ENCODE measurements around the gene GFAP.

GFAP gene

DNA sequence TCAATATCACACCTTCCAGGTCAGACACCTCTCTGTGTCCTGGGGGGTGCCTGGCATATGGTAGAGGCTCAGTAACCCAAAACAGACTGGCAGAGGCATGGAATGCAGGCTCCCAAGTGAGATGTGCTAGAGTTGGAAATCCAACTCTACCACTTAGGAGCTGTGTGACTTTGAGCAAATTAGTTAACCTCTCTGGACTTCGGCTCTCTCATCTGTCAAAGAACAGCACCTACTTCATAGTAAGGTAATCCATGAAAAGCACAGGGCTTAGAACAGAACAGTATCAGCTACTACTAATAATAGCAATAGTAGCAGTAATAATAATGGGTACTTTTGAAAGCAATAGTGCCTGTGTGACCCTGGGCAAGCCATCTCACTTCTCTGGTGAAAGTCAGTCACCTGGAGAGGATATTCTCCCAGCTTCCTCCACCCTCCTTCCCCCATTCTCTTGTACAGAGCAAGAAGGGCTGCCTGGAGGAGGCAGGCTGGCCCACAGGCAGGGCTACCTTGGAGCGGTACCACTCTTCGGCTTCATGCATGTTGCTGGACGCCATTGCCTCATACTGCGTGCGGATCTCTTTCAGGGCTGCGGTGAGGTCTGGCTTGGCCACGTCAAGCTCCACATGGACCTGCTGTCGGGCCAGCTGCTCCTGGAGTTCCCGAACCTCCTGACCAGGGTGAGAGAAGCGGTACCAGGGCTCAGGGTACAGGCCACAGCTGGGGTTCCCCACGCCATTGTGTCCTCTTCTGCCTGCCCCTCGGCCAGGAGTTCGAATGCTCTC lies 2.3 kb downstream of the GFAP start:
- DNase-seq: no peak

DNA sequence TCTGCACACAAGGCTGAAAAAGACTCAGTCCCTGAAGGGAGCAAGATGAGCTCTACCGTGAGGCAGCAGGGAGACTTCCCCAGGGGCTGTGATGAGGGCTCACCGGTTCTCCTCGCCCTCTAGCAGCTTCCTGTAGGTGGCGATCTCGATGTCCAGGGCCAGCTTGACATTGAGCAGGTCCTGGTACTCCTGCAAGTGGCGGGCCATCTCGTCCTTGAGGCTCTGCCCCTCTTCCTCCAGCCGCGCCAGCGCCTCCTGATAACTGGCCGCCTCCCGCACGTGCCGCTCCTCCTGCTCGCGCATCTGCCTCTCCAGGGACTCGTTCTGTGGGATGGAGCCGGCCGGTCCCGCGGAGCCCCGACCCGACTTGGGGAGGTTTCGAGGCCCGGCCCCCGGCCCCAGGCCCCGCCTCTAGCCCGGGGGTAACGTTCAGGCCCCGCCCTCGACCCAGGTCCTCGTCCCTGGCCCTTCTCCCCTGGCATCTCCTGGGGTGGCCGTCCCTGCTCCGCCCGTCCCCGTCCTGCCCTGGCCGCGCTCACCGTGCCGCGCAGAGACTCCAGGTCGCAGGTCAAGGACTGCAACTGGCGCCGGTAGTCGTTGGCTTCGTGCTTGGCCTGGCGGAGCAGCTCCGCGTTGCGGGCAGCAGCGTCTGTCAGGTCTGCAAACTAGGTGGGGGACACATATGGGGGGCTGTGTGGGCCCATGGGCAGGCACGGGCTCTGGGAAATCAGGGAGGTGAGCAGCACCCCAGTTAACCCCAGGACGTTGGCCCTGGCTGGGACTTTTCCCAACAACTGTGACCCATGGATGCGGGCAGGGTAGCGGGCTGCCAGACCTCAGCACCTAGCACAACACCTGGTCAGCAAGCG lies 3.9 kb downstream of the GFAP start:
- peak; percentile 55 for DNase-seq

DNA sequence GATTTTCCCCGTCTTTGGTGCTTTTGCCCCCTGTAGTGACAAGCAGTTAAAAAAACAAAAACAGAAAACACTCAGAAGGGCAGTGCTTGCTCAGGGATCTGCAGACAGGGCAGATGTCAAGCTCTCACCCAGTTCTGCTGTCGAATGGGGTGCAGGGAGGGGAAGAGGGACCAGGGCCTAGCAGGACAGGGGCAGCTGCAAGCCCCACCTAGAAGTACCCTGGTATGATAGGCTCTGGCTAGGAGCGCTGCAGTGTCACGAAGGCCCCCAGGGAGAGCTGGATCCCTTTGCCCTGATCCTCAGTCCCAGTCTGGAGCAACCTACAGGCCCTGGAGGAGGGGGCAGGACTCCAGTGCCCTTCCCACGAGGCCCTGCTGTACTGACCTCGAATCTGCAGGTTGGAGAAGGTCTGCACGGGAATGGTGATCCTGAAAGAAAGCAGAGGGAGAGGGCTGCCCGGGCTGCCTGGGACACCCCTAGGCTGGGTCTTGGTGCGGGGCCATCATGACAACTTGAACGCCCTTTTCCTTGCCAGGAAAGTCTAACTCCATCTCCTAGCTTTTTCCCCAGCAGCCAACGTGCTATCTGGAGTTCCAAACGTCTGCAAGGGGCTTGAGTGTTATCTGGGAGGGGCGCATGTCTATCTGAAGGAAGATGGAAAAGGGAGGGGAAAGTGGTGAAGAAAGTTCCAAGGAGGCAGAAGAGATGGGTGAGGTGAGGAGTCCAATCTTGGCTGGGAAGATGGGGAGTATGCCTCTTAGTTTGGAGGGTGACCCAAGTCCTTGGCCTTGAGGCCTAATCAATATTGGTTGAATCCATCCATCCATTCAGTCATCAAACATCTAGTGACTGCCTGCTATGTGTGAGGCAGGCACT lies 4.8 kb downstream of the GFAP start:
- no peak for DNase-seq

DNA sequence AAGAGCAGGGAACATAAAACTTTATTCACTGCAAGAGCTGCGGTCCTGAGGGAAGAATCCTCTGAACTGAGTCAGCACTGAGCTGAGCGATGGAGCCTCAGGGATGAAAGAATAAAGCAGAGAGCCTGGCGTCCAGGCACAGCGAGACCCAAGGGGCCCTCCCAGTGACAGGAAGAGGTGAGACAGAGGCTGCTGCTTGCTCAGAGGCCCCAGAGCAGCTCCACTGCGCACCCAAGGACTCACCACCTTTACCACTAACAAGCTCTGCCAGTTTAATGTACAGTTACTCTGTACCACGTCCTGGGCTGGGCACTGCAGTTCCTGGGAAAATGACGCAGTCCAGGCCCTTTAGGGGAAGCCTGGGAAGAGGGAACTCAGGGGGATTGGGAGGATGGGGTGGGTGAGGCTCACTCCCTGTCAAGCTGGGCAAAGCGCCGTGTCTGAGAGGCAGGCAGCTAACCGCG lies 5.6 kb downstream of the GFAP start:
- no peak for DNase-seq

DNA sequence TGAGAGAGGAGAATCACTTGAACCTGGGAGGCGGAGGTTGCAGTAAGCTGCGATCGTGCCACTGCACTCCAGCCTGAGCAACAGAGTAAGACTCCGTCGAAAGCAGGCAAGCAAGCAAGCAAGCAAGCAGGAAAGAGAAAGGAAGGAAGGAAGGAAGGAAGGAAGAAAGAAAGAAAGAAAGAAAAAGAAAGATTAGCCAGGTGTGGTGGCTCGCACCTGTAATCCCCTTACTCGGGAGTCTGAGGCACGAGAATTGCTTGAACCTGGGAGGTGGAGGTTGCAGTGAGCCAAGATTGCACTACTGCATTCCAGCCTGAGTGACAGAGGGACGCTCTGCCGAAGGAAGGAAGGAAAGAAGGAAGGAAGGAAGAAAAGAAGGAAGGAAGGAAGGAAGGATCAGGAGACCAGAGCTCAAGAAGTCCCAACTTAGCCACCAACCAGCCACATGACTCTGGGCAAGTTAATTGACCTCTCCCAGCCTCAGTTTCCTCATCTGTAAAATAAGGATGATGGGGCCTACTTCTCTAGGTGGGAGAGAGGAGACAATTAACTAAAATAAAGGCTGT lies 6.5 kb downstream of the GFAP start:
- no peak for DNase-seq

DNA sequence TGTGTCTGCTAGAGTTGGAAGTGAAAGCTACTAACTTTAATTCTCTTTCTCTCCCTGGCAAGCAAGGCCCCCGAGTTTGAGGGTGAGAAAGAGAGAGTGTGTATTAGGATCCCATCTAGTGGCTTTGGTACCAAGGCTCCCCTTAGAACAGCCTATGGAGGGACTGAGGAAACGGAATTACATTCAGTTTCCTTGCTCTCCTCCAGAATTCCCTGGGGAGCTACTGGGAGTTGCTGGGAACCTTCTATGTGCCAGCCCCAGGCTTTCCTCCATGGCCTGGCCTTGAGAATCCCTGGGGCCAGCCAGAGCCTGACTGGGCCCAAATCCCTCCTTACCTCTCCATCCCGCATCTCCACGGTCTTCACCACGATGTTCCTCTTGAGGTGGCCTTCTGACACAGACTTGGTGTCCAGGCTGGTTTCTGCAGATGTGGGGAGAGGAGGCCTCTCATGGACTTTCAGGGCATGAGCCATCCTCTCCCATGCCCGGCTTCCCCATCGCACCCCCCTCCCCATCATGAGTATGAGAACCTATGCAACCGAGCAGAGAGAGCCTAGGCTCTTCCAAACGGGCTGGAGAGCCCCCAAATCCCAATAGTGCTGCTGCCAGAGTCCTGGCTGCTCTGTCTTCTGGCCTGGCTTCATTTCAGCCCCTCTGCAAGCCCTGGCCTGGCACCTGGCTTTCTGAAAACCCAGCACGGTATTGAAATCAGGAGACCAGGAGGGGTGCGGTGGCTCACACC lies 7.4 kb downstream of the GFAP start:
- no peak for DNase-seq

DNA sequence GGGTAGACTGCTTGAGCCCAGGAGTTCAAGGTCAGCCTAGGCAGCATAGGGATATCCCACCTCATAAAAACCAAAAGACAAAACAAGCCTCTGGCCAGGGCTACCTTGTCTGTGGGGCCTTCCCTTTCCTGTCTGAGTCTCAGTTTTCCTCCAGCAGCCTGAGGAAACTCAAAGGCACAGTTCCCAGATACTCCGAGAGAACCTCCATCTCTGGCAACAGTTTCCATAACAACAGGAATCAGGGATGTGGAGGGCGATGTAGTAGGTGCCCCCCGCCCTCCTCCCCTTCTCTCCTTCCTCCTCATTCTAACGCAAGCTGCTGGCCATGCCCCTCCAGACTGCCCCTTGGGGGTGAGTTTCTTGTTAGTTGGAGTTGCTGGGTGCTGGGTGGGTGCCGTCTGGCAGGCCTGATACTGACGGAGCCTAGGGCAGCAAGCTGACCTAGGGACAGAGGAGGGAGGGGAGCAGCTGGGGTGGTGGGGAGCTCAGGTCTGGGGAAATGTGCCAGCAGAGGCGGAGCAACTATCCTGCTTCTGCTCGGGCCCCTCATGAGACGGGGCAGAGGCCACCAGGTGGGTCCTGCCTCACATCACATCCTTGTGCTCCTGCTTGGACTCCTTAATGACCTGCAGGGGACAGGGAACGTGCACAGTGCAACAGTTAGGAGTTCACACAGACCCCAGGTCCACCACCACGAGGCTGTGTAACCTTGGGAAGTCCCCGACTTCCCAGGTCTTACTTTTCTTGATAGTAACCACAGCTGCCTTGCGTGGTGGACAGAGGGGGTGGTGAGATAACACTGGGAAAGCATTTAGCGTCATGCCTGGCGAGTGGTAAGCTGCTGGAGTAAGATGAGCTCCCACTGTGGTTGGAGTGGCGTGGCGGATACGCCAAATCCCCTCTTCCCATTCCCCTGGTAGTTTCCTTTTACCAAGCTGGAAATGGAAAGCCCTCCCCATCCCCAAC lies 8.3 kb downstream of the GFAP start:
- no peak for DNase-seq

DNA sequence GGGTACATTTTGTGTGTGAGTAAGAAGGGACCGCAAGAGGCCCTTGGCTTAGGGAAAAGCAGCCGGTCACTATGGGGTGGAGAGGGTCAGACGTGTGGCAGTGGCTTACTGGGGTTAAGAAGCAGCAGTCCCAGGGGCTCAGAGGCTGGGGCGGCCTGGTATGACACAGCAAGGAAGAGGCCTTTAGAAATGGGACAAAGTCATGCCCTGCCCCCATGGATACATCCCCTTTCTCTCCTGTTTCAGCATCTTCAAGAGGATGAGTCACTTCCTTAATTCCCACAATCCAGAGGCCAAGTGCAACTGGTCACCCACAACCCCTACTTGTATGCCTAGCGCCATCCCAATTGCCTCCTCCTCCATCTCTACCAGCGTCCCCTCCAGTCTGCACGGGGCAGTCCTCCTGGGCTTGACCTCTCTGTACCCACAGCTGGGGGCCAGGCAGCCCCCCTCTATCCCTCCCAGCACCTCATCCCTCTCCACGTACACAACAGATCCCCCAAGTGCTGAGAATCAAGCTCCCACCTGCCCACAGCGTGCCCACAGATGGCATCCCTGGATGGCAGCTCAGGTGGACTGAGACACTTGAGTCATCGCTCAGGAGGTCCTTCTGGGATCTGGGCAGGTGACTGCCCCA lies 9.2 kb downstream of the GFAP start:
- DNase-seq: no peak

DNA sequence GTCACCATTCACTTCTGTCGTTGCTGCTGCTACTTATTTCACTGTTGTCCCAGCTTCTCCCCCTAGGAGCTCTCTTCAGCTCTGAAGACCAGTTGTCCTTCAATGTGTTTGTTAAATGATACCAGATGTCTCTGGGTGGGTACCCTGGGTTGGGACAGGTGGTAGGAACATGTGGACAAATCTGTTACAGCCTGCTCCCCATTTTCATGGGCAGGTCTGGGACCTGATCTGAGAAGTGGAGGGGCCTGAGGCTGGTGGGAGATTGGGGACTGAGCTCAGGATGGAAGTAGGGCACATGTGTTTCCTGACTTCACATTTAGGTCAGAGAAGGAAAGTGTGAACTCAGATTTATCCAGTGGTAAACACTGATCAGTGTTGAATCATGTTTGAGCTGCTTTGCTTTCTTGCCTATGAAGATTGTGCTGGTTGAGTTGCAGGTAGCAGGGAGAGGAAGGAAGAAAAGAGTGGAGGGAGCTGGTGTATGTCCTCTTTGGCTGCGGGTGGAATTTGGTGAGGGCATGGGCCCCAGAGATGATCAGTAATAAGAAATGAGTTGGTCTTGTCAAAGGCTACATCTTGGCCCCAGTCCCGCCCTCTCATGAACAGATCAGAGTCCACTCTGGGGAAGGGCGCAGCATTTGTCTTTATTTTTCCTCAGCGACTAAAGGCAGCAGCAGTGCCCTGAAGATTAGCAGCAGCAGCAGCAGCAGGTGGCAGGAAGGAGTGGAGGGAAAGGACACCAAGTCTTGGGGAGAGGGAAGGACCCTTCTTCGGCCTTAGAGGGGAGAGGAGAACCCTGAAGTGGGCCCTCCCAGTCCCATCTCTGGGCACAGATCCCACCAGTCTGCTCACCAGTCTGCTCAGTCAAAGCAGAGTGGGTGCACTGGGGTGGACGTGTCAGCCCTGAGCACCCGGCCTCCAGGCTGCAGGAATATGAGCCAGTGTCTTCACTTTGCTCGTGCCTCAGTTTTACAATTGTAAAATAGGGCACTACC lies 10.0 kb downstream of the GFAP start:
- DNase-seq: no peak

DNA sequence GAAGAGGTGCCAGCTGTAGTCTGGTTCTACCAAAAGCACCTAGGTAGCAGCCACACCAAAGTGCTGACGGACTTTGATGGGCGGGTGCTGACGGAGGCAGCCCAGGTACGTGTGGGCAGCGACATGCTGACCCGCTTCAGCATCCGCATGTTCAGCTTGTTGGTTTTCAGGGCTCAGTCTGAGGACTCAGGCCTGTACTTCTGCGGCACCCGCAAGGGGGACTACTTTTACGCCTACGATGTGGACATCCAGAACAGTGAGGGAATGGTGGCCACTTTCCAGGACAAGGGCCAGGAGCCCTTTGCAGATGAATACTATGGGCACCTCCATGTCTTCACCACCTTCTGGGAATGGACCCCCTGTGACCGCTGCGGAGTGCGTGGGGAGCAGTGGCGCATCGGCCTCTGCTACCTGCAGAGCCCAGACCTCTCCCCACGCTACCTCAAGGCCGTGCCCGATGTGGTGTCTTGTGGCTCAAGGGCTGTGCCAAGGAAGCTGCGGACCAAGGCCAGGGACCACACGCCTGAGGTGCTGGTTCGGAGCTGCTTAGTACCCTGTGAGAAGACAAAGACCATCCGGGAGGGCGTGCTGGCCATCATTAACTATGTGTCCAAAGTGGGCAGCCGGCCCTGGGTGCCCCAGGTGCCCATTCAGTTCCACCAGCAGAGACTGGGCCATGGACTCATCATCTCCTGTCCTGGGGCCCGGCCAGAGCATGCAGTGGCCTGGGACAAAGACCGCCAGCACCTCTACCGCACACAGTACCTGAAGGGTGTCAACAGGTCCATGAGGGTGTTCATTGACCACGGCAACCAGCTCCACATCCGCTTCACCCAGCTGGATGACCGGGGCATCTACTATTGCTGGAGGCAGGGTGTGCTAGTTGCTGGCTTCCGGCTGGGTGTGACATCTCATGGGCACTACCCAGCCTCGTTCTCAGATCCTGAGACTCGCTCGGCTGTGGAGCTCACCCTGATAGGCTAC lies 11.0 kb downstream of the GFAP start:
- no peak for DNase-seq

DNA sequence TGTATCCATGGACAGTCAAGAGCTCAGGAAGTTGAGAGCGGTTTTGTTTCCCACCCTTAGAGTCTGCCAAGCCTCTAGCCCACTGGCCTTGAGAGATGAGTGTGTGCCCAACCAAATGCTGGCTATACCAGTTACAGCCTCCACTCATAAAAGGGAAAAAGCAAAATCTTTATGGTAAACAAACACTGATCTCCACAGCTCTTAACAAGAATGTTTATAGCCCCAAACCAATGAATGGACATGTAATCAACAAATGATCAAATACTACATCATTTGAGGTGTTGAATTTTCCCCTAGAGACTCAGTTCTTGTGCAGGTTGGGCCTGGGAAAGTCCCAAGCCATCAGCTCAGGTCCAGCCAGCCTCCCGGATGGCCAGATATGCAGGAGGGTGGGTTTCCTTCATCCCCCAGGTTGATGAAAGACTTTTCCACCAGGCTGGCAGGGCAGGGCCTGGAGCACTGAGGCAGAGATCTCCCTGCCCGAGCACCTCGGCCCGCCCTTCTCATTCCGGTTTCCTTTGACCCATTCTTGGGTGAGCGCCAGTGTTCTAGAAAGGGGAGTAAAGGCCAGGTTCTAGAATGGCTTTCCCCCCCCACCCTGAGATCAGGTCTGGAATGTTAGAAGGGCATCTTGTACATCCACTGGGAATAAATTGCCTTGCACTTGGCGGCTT lies 12.2 kb downstream of the GFAP start:
- no peak for DNase-seq

DNA sequence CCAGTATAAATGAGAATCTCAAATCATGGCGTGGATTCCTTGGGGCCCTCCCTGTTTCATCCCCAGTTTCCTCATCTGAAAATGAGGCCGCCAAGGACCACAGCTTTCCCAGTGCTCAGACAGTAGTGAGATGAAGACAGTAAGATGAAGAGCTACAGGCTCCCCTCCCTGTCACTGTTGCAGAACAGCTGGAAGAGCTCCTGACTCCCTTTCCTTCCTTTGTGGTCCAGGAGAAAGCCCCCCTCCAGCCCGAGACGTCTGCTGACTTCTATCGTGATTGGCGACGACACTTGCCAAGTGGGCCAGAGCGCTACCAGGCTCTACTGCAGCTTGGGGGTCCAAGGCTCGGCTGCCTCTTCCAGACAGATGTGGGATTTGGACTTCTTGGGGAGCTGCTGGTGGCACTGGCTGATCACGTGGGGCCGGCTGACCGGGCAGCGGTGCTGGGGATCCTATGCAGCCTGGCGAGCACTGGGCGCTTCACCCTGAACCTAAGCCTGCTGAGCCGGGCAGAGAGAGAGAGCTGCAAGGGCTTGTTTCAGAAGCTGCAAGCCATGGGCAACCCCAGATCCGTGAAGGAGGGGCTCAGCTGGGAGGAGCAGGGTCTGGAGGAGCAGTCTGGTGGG lies 13.1 kb downstream of the GFAP start:
- DNase-seq: no peak

DNA sequence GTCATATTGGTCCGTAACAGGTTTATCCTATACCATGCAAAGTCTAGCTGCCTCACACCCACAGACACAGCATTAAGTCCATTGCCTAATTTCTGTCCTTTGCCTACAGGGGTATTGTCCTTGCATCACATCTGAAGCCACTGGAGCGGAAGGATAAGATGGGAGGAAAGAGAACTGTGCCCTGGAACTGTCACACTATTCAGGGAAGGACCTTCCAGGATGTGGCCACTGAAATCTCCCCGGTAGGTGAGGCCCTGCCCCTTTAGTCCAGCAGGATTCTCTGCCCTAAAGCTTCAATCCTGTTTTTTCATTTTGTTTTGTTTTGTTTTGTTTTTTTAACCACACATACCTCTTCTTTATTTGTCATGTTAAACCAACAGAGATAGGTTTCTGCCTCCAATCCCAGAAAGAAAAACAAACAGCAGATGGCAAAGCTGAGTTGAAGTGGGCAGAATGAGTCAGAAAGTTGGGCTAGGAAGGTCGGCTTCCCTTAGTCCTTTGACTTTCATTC lies 13.8 kb downstream of the GFAP start:
- no peak for DNase-seq

DNA sequence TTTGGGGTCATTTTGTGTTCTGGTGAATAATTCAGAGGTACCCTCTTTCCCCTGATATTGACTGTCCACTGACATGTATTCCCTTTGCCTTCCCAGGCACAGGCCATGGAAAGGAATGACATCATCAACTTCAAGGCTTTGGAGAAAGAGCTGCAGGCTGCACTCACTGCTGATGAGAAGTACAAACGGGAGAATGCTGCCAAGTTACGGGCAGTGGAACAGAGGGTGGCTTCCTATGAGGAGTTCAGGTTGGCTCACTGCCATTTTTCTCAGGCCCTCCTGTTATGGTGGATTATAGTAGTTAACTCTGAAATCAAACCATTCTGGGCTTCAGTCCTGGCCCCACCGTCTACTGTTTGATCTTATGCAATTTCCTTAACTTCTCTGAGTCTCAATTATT lies 14.4 kb downstream of the GFAP start:
- DNase-seq: no peak

DNA sequence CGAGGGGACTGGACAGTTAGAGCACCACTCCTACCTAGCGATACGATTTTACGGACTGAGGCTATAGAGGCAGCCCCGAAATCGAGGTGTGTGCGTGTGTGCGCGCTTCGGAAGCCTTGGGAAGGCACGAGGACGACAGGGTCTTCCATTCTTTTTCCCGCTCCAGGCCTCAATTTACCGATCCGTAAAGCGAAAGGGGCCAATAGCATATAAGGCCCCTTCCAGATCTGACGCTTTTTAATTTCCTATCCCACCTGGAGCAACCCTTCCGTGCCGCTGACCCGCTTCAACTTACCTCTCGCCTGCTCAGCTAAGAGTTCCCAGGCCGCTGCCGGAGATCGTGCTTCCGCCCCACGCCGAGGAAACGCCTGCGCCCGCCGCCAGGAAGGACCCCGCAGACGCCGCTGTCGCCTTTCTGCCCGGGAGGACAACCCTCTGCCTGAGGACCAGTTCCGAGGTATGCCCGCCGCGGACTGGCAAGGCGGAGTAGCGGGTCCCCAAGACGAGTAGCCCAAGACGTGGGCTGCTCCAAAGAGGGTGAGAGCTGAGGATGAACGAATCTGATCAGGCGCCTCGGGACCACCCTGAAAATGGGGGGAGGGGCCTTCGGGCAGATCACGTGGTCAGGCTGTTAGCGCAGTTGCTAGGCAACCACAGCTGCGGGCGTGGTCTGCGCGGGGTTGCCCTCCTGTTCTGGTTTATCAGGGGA lies 16.1 kb downstream of the GFAP start, which contains the start of gene EFTUD2:
TSS of gene EFTUD2 (minus strand) at position 372 of the 709 bp plus-strand sequence. CDS start 4,924 bp downstream, outside the sequence.
- DNase-seq: peak; percentile 91

DNA sequence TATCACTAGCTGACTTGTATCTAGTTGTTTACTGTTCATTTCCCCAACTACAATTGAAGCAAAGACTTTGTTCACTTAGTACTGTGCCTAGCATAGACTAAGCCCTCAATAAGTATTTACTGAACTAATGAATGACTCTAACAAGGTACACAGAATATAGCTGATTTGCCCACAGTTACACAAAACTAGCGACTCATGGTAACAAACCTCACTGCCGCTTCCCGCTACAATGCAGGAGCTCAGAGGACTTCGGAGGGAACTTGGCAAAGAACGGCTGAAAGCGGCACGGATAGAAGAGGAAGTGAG lies 16.6 kb downstream of the GFAP start:
- DNase-seq: no peak
